MM.1S (cell line): Measurements from ENCODE around the gene LRRTM2.

ENCODE experiments used
- CTCF ChIP-seq: fragments of 300-600 bp; sonication (generic); IDR thresholded peaks from 2 replicates; pipeline ENCODE4 v1.5.1; 2016; ENCODE audit warnings: antibody characterized with exemption, low read length, mixed read lengths
- EZH2 ChIP-seq: fragments of 300-600 bp; sonication (generic); optimal IDR thresholded peaks from 2 replicates; pipeline ENCODE3; 2017; ENCODE audit warnings: low read depth, mild to moderate bottlenecking, antibody characterized with exemption, low read length, mixed read lengths
- EZH2phosphoT487 ChIP-seq: fragments of 300-600 bp; sonication (generic); IDR thresholded peaks from 2 replicates; pipeline ENCODE4 v1.6.1; 2018; ENCODE audit warnings: antibody characterized with exemption, low read length

- TF ChIP-seq EZH2phosphoT487 (no peak), CTCF (no peak), EZH2 (no peak)
Measured at GRCh38 chr5:138898299-138898698, 23.2 kb upstream of the LRRTM2 start.
